ENCODE measurements around the gene CELA3A.

CELA3A gene

GRCh38 chr1:22050330-22050729 lies 48.9 kb downstream of the CELA3A start:
- POLR2A ChIA-PET = interaction anchor here (1.3 kb wide), 1 partner anchor 25 kb away, joined by 4 read pairs; no protein-coding TSS in a partner anchor
- DNase-seq (ENCODE audit: extremely low spot score) = no peak
- CTCF ChIA-PET = interaction anchor here (1.2 kb wide), 2 partner anchors 19 to 27 kb away, joined by 3 to 5 read pairs; no protein-coding TSS in a partner anchor
- TF ChIP-seq SP1 (IDR thresholded peaks at IDR 0.05) = no peak
- no peak for TF ChIP-seq FOXM1 (IDR thresholded peaks at IDR 0.05; ENCODE audit: borderline replicate concordance)
- TF ChIP-seq FOXA1 (IDR thresholded peaks at IDR 0.05) = no peak
- no peak for TF ChIP-seq PKNOX1 (IDR thresholded peaks at IDR 0.05)
- no peak for TF ChIP-seq FOXK2 (IDR thresholded peaks at IDR 0.05)
- TF ChIP-seq HDGF (IDR thresholded peaks at IDR 0.05; ENCODE audit: borderline replicate concordance) = no peak
- no peak for TF ChIP-seq BHLHE40 (IDR thresholded peaks at IDR 0.05; ENCODE audit: borderline replicate concordance)
- TF ChIP-seq SUZ12 (IDR thresholded peaks at IDR 0.05) = no peak
- no peak for TF ChIP-seq ELF4 (IDR thresholded peaks at IDR 0.05)
- no peak for TF ChIP-seq CTBP1 (IDR thresholded peaks at IDR 0.05; ENCODE audit: borderline replicate concordance)
- no peak for TF ChIP-seq LEF1 (IDR thresholded peaks at IDR 0.05; ENCODE audit: borderline replicate concordance)
- no peak for TF ChIP-seq TARDBP (IDR thresholded peaks at IDR 0.05)
- TF ChIP-seq NFRKB (IDR thresholded peaks at IDR 0.05) = no peak
- TF ChIP-seq L3MBTL2 (conservative IDR thresholded peaks at IDR 0.05) = no peak
- TF ChIP-seq ZNF384 (IDR thresholded peaks at IDR 0.05) = no peak
- TF ChIP-seq ARNT (IDR thresholded peaks at IDR 0.05) = no peak

- ChIA-PET CTCF (no interaction called here), POLR2A (interaction anchor here (0.6 to 4.4 kb wide), 8 partner anchors 11 to 61 kb away, joined by 3 to 58 read pairs (median 4); no protein-coding TSS in a partner anchor)
- no peak for DNase-seq (ENCODE audit: extremely low spot score)
- TF ChIP-seq FOXA1 (IDR thresholded peaks at IDR 0.05) (no peak), LEF1 (IDR thresholded peaks at IDR 0.05; ENCODE audit: borderline replicate concordance) (no peak), HDGF (IDR thresholded peaks at IDR 0.05; ENCODE audit: borderline replicate concordance) (no peak), FOXM1 (IDR thresholded peaks at IDR 0.05; ENCODE audit: borderline replicate concordance) (no peak), PKNOX1 (IDR thresholded peaks at IDR 0.05) (no peak), FOXK2 (IDR thresholded peaks at IDR 0.05) (no peak), ELF4 (IDR thresholded peaks at IDR 0.05) (no peak)
These were observed 50.2 kb downstream of the CELA3A start for GRCh38 chr1:22051607-22052114.

DNA sequence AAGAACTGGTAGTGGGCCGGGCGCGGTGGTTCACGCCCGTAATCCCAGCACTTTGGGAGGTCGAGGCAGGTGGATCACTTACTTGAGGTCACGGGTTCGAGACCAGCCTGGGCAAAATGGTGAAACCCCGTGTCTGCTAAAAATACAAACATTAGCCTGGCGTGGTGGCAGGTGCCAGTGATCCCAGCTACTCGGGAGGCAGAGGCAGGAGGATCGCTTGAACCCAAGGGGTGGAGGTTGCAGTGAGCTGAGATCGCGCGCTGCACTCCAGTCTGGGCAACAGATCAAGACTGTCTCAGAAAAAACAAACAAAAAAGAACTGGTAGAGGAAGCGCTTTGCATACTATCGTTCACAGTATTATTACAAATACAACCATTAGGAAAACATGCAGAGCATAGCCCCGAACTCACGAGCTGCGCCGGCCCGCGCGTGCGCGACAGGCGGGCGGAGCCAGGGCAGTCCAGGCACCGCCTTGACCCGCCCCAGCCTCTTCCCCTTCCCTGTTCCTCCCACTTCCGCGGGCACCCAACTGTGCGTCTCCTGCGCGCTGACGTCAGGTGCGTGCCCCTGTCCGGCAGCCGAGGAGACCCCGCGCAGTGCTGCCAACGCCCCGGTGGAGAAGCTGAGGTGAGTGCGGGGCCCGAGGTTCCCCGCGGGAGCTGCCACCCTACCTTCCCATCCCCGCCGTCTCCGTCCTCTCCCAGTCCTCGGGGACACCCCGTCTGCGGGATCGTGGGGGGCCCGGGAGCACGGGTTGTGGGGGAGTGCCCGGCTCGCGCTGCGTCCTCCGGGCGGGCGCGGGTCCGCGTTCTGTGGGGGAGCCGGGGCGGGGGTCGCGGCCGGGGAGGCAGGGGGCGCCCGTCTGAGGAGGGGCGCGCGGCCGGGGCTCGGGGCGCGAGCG lies 50.9 kb downstream of the CELA3A start, which contains the start of gene CDC42:
TSS of gene CDC42 (plus strand) at position 595 of the 902 bp plus-strand sequence. CDS start 25,770 bp downstream, outside the sequence.
- POLR2A ChIA-PET = interaction anchor here (0.8 to 4.4 kb wide), 13 partner anchors 12 to 197 kb away, joined by 3 to 58 read pairs (median 4); no protein-coding TSS in a partner anchor
- DNase-seq (ENCODE audit: extremely low spot score) = peak; percentile 96
- TF ChIP-seq HDGF (IDR thresholded peaks at IDR 0.05; ENCODE audit: borderline replicate concordance) (0 out of 2 replicates have a peak, but pooled peaks have one; percentile 28), LEF1 (IDR thresholded peaks at IDR 0.05; ENCODE audit: borderline replicate concordance) (no peak), ELF4 (IDR thresholded peaks at IDR 0.05) (peak; percentile 38; the same call in 1 of the 2 replicates), PKNOX1 (IDR thresholded peaks at IDR 0.05) (0 out of 2 replicates have a peak, but pooled peaks have one; percentile 21), FOXA1 (IDR thresholded peaks at IDR 0.05) (no peak), SUZ12 (IDR thresholded peaks at IDR 0.05) (no peak)
- CTCF ChIA-PET = no interaction called here

- peak; percentile 65 for DNase-seq (ENCODE audit: extremely low spot score)
- CTCF ChIA-PET = no interaction called here
- no peak for TF ChIP-seq SUZ12 (IDR thresholded peaks at IDR 0.05)
- POLR2A ChIA-PET = interaction anchor here (0.8 to 4.4 kb wide), 13 partner anchors 13 to 196 kb away, joined by 3 to 58 read pairs (median 4); no protein-coding TSS in a partner anchor
These were observed 51.8 kb downstream of the CELA3A start for GRCh38 chr1:22053017-22053860.

- POLR2A ChIA-PET = interaction anchor here (1.4 to 4.4 kb wide), 3 partner anchors 17 to 29 kb away, joined by 4 to 58 read pairs (median 8); no protein-coding TSS in a partner anchor
- no peak for DNase-seq (ENCODE audit: extremely low spot score)
- CTCF ChIA-PET = no interaction called here
- TF ChIP-seq FOXM1 (IDR thresholded peaks at IDR 0.05; ENCODE audit: borderline replicate concordance) = no peak
- no peak for TF ChIP-seq L3MBTL2 (conservative IDR thresholded peaks at IDR 0.05)
- no peak for TF ChIP-seq FOXA1 (IDR thresholded peaks at IDR 0.05)
- no peak for TF ChIP-seq FOXK2 (IDR thresholded peaks at IDR 0.05)
- TF ChIP-seq PKNOX1 (IDR thresholded peaks at IDR 0.05) = no peak
- TF ChIP-seq ZNF384 (IDR thresholded peaks at IDR 0.05) = no peak
- no peak for TF ChIP-seq CTBP1 (IDR thresholded peaks at IDR 0.05; ENCODE audit: borderline replicate concordance)
- no peak for TF ChIP-seq NFRKB (IDR thresholded peaks at IDR 0.05)
- TF ChIP-seq TARDBP (IDR thresholded peaks at IDR 0.05) = no peak
- no peak for TF ChIP-seq SP1 (IDR thresholded peaks at IDR 0.05)
- no peak for TF ChIP-seq HDGF (IDR thresholded peaks at IDR 0.05; ENCODE audit: borderline replicate concordance)
These were observed 52.7 kb downstream of the CELA3A start for GRCh38 chr1:22053861-22054770.
